GM18909 (cell line): ENCODE results near the gene NTRK3.
"Not testable (repeated sequence)": the region's sequence is repeated elsewhere in the genome, so short reads cannot be mapped to it uniquely, and the experiment has no call there.

Experiments used
- ATAC-seq: cut with Tn5 transposase; IDR thresholded peaks from one replicate; pipeline ENCODE4 v1.9.1; 2021; ENCODE audit warnings: mild to moderate bottlenecking; ENCODE audit not compliant: unreplicated experiment, poor library complexity

The NTRK3 gene

DNA sequence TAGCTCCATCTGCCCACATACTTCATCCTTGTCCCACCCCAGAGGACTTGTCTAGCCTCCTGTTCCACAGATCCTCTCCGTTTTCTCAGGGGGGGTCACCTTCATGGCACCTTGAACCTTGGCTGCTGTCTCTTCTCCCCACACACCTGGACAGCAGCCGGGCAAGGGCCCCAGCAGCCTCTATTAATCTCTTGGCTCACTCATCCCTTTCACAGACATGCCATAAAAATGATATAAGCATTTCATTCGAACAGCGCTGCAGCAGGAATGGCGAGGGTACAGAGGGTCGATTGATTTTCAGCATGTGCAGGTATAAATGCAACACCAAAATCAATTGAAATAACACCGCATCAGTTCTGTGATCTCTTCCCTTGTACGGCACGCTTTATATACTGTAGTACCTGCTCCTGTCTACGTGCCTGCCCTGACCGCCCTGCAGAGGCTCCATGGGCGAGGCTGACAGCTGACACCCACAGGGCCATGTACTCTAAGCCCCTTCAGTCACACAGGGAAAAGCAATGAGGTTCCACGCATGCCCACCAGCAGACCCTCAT lies 209.9 kb downstream of the NTRK3 start:
- no peak for ATAC-seq

DNA sequence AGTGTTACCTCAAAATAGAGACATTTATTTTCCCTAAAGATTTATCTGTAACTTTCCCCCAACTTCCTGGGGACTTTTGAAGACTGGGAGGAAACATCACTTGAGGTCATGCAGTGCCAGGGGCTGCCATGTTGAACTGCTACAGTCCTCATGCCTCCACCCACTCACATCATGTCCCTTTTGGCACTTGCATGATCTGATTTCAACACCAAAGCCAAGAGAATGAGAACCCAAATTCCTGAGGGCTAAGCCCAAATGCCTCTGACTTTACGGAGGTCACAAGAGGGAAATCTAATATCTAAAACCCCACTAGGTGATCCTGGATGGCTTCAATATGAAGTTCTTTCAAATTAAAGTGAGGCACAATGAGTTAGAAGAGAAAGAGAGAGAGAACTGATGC lies 213.1 kb downstream of the NTRK3 start:
- no peak for ATAC-seq

GRCh38 chr15:88042047-88042446 lies 214.5 kb downstream of the NTRK3 start:
- ATAC-seq: no peak

DNA sequence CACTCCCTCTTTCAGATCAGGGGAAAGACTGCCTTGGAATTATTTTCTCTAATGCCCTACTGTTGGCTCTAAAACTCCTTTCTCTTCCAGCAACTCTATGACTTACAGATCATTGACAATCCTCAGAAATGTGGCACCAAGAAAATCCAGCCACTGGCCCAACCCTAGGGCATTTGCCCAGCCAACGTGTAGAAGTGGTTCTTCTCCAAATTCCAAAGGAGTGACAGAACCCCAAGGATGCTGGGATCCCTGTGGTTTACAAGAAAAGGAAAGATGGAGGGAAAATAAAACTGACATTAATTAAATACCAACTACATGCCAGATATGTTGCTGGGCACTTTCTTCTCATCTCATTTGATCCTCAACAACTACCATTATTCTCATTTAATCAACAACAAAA lies 216.0 kb downstream of the NTRK3 start:
- no peak for ATAC-seq

- ATAC-seq: no peak
These were observed 218.3 kb downstream of the NTRK3 start for GRCh38 chr15:88038261-88038660.

DNA sequence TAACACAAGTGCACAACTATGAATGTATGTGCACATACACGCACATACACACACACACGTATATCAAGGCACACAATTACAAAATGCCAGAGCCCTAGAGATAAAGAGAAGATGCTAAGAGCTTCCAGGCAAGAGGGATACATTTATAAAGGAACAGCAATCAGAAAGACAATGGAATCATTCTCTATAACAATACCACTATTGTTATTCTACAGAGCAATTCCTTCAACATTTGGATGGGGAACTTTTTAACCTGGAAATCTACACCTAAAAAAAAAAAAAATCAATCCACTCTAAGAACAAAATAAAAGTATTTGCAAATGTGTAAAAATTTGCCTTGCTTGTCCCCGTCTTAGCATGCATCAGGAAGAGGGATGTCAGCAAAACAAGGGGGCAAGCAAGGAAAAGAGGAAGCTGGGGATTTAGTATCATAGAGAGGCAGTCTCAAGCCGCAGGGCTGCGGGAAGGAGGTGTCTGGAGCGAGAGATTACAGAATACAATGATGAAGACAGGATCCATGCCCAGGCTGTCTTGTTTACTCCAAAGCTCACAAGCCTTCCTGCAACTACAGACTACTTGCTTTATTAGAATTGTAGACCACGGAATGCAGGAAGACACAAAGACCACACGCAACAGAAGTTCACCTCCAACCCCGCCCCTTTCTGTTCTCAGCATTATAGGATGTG lies 220.2 kb downstream of the NTRK3 start:
- ATAC-seq: no peak

DNA sequence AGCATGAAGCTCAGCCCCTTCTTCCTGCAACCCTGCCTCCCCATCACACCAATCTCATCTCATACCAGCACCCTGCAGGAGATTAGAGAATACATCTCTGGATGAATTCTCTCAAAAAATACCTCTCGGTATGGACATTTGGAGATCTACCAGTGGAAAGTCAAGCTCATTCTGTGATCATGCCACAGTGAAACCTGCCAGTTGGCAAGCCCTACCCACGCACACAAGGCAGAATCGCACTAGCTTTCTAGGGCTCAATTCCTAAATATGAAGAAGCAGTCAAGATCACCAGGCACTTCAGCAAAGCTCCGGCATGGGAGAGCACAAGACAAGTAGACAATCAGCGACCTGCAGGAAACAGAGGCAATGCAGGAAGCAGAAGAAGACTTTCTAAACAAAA lies 221.2 kb downstream of the NTRK3 start:
- ATAC-seq: no peak

DNA sequence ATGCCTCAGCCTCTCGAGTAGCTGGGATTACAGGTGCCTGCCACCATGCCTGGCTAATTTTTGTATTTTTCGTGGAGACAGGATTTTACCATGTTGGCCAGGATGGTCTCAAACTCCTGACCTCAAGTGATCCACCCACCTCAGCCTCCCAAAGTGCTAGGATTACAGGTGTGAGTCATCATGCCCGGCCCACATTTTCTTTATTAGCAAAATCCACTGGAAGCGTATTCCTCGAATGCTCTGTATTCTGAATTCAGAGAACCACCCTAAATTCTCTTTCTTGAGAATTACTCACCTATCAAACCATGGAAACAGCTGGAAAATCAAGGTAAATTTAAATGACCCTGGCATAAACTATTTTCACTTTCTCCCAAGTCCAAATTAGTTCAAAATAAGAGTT lies 223.1 kb downstream of the NTRK3 start:
- not testable (repeated sequence) for ATAC-seq

DNA sequence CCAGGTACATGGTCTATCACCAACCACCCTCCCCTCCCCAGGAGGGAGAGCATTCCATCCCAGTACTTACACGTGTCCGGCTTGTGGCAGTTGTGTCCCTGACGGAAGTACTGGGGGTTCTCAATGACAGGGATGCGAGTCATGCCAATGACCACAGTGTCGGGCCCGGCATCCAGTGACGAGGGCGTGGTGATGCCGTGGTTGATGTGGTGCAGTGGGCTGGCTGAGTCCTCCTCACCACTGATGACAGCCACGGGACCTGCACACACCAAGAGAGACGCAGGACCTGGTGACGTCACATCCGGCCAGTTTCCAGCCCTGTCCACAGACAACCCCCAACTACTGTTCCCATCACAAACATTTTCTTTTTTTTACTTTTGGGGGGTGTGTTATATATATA lies 223.8 kb downstream of the NTRK3 start:
- no peak for ATAC-seq

DNA sequence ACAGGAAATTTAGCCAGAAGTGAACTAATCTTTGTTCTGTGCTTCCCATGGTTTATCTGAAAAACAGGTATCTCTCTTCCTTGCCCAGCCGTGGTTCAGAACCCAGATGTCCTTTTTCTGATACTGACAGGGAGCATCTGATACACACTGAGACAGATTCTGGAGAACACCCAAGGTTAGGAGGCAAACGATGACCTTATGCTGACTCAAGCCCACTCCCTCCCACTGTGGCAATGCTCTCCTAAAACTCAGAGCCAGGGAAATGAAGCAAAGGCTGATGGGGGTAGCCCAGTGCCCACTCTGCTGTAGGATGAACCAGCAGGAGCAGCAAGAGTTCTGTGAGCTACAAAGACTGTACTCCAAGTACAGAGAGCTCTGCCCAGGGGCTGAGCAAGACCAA lies 225.1 kb downstream of the NTRK3 start:
- ATAC-seq: no peak

- ATAC-seq: no peak
These were observed 226.8 kb downstream of the NTRK3 start for GRCh38 chr15:88029696-88030095.

- ATAC-seq: no peak
These were observed 228.5 kb downstream of the NTRK3 start for GRCh38 chr15:88028024-88028423.

- ATAC-seq: no peak
These were observed 232.6 kb downstream of the NTRK3 start for GRCh38 chr15:88023914-88024313.

DNA sequence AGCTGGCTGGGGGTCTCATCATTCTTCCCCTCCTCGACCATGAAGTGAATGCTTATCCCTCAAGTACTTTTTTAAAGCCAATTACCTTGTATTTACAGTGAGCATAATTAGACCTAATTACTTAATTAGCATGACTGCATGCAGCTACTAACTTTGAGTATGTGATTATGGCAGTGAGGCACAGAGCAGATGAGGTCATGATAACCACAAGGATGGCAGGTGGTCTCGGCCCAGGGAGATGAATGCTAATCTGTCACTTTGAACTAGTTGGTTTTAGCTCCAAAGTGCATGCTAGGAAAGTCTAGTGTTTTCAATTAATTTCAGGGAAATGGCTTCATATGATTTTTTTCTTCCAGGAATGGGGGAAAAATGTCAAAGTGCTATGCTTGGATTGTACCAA lies 233.8 kb downstream of the NTRK3 start:
- ATAC-seq: no peak

- no peak for ATAC-seq
These were observed 234.9 kb downstream of the NTRK3 start for GRCh38 chr15:88021601-88022000.

DNA sequence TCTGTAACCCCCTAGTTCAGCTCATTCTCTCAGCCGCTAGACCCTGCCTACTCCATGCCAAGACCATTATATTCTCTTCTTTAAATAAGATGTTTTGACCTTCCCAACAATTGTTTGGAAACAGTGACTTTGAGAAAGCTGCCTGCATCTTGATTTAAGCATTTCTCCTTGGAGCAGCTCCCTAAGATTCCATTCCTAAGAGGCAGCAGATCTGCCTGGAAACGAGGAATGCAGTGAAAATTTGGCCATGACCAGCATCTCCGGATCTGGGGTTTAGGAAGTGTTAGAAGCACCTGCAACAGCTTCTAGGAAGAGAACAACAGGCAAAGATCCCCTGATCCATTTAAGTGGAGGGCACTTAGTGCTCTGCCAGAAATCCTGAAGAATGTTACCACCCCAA lies 235.7 kb downstream of the NTRK3 start:
- ATAC-seq: no peak

DNA sequence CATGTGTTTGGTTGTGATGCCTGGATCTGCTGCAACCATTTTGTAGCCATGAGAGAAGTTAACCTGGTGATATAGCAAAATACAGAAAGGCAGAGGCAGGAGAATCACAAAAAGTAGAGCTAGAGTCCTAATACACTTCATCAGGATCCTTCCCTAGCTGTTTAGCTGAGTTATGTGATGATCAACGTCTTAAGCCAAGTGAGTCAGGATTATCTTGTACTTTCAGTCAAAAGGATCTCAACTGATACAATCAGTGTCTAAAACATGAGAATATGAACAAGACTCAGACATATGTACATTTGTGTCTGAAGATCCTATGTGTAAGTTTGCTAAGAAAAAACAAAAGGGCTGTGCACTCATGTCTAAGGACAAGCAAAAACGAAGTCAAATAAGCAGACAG lies 236.9 kb downstream of the NTRK3 start:
- ATAC-seq: no peak

DNA sequence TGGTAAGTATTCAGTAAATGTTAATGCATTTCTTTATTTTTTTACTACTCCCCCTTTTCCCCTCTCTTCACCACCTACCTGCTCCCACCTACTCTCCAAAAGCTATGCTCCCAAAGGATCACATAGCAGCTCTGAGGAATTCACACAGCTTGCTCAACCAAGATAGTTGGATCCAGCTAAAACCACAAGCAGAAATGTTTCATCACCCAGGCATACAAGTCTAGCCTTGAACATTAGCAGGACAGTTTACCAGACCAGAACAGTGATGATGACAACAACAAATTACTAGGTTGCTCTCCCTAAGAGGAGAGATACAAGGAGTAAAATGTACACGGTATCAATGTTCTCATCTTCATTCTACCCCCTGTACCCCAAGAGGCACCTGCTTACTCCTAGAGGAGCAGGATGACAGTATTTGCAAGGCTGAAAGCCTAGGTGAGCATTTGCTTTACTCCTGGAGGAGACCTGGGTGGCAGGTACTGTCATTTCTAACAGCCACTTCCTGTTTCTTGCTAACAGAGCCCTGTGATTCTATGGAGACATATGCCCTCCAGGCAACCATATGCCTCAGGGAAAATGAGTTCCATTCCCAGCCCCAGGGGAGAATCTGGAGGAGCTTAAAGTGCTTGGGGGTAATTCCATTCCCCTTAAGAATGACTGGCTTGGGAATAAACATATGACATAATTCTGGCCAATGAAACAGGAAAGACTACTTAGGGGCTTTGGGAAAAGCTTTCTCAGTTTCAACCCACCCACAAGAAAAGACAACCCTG lies 237.5 kb downstream of the NTRK3 start:
- ATAC-seq: no peak

- no peak for ATAC-seq
These were observed 238.8 kb downstream of the NTRK3 start for GRCh38 chr15:88017753-88018152.

DNA sequence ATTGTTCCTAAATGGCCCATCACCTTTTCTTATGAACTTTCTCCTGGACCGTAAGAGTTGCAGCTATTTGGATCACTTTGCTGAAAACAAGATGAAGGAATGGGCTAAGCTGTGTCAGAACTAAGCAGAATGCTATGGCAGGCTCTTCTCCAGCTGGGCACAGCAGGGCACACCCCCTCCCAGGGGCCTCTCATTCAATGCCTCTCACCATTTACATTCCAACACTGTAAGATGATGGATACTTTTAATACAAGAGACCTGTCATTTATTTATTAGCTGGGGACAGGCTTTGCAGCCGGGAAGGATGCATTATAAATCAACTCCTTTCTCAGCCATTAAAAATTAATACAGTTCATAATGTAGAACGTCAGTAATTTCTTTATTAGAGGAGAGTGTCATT lies 240.1 kb downstream of the NTRK3 start:
- no peak for ATAC-seq

GRCh38 chr15:88015228-88015860 lies 241.2 kb downstream of the NTRK3 start:
- no peak for ATAC-seq
